Stomach (tissue), 9 donors: Measurements from ENCODE around the gene FAM20C. TPM values are rescaled to one million over a fixed set of nuclear protein-coding genes. Genes with fewer than 3 reads are reported as not detected.

Experiments used
- DNase-seq, 2 donors: peaks; one replicate each; pipeline versions ENCODE4 v3.0.0 to v3.0.0-alpha.2; 2013 to 2019
- H3K27ac ChIP-seq, 5 donors: fragments of 200-600 bp in 4 of 5; sonication (generic) in 4 of 5; one replicate each; pipeline ENCODE4 v1.5.1; 2013 to 2019; ENCODE audit warnings: mild to moderate bottlenecking in 1 of 5, moderate library complexity in 1 of 5
- H3K27me3 ChIP-seq, 3 donors: fragments of 200-600 bp; sonication (generic); one replicate each; pipeline ENCODE4 v1.5.1; 2017 to 2019; ENCODE audit warnings: mixed run types in 1 of 3
- H3K36me3 ChIP-seq, 4 donors: fragments of 200-600 bp; sonication (generic); 1 replicate in 3 of 4; 2 replicates in 1 of 4; pipeline ENCODE4 v1.5.1; 2016 to 2019
- H3K4me1 ChIP-seq, 4 donors: fragments of 200-600 bp; sonication (generic); one replicate each; pipeline ENCODE4 v1.5.1; 2016 to 2019
- H3K4me3 ChIP-seq, 4 donors: fragments of 200-600 bp; sonication (generic) in 3 of 4; one replicate each; pipeline ENCODE4 v1.5.1; 2016 to 2019; ENCODE audit warnings: mild to moderate bottlenecking in 1 of 4
- H3K9me3 ChIP-seq, 4 donors: fragments of 200-600 bp; sonication (generic); one replicate each; pipeline ENCODE4 v1.5.1; 2016 to 2019
- CTCF ChIP-seq, 7 experiments: fragments of 450-650 bp in 4 of 7; fragments of 200-600 bp in 3 of 7; sonication (generic) in 3 of 7; IDR thresholded peaks; one replicate each; pipeline ENCODE4 v1.5.1; 2016 to 2019; ENCODE audit warnings: antibody characterized with exemption in 7 of 7, control low read depth in 2 of 7, mild to moderate bottlenecking in 1 of 7
- EP300 ChIP-seq: sonication (generic); formaldehyde crosslinking; IDR thresholded peaks from one replicate; pipeline ENCODE4 v1.6.1; 2017; ENCODE audit warnings: antibody characterized with exemption
- POLR2A ChIP-seq, 4 donors: fragments of 450-650 bp; IDR thresholded peaks; one replicate each; pipeline ENCODE4 v1.6.1; 2016; ENCODE audit warnings: antibody characterized with exemption in 4 of 4, control low read depth in 2 of 4, mild to moderate bottlenecking in 1 of 4, moderate library complexity in 1 of 4
- POLR2AphosphoS5 ChIP-seq, 3 donors: sonication (generic); formaldehyde crosslinking; IDR thresholded peaks; one replicate each; pipeline ENCODE4 v1.6.1; 2016; ENCODE audit warnings: antibody characterized with exemption in 3 of 3
- WGBS, 5 donors: extraction: QIAGEN DNeasy Blood & Tissue Kit in 3 of 5; methylation state at CpG; one replicate each; pipeline versions ENCODE4 v1.1.5 to v1.1.7; 2013 to 2018; 5-methylcytosine and 5-hydroxymethylcytosine counted together
- intact Hi-C: fragments of 100-400 bp; cut with DNase I; formaldehyde crosslinking; loops from one replicate; pipeline ENCODE4 v1.15.1; 2023; ENCODE audit warnings: low total_unique reads
- polyA plus RNA-seq, 3 donors: library from polyadenylated mRNA; stranded (reverse); fragments of 200-250 nt; gene quantifications; one replicate each; pipeline ENCODE4 v1.2.3, GENCODE V29; 2013
- total RNA-seq, 5 donors: library from RNA; depleted of rRNA; stranded (reverse); fragments of >200 nt; gene quantifications; one replicate each; pipeline versions ENCODE4 v1.1.0 to v1.2.3, GENCODE V29; 2014 to 2016
- donor health status: healthy with polysubstance abuse.
- donor health status: Bipolar disorder and iron deficiency.
- donor health status: healthy.

Gene FAM20C
- total and polyA plus RNA-seq, 8 donors: 19.1 to 89.8 (median 34.5) TPM

- DNase-seq: no peak
- TF ChIP-seq POLR2A (IDR thresholded peaks at IDR 0.05) (no peak), POLR2AphosphoS5 (IDR thresholded peaks at IDR 0.05) (no peak), EP300 (no peak), CTCF (IDR thresholded peaks at IDR 0.05) (no peak)
- H3K9me3 ChIP-seq: no peaks in the 10 kb centered on the region
- no peaks in the 10 kb centered on the region for H3K27me3 ChIP-seq
- no peak overlapping the region for H3K4me3 ChIP-seq
- intact Hi-C loops: no loop called here
- H3K36me3 ChIP-seq: no peaks in the 10 kb centered on the region
- peaks cover 36 to 63% (median 41%) of the 10 kb centered on the region in 4 donors for H3K4me1 ChIP-seq
- peak overlapping the region; percentile 3 to 88 (median 81) for H3K27ac ChIP-seq
- 86 to 93% (median 92%) methylated on average over 12 to 15 of the region's 15 CpGs for WGBS, 5 donors
Observed at GRCh38 chr7:144454-144826, 47.9 kb upstream of the FAM20C start.

GRCh38 chr7:145863-146262, 46.5 kb upstream of the FAM20C start:
- H3K4me1 ChIP-seq: peaks cover 47 to 69% (median 52%) of the 10 kb centered on the region in 4 donors
- H3K27me3 ChIP-seq: no peaks in the 10 kb centered on the region
- H3K36me3 ChIP-seq: no peaks in the 10 kb centered on the region
- TF ChIP-seq CTCF (IDR thresholded peaks at IDR 0.05) (no peak), EP300 (no peak), POLR2A (IDR thresholded peaks at IDR 0.05) (no peak), POLR2AphosphoS5 (IDR thresholded peaks at IDR 0.05) (no peak)
- 37 to 55% (median 40%) methylated on average over 4 of the region's 4 CpGs for WGBS, 5 donors
- intact Hi-C loops: no loop called here
- no peak overlapping the region for H3K27ac ChIP-seq
- H3K4me3 ChIP-seq: no peak overlapping the region
- no peaks in the 10 kb centered on the region for H3K9me3 ChIP-seq
- DNase-seq: no peak

GRCh38 chr7:148543-148931, 43.8 kb upstream of the FAM20C start:
- intact Hi-C loops: no loop called here
- TF ChIP-seq POLR2A (IDR thresholded peaks at IDR 0.05) (no peak), POLR2AphosphoS5 (IDR thresholded peaks at IDR 0.05) (no peak), CTCF (IDR thresholded peaks at IDR 0.05) (no peak), EP300 (no peak)
- H3K27ac ChIP-seq: peak overlapping the region in 4 of 5 donors; percentile 93 to 97 (median 94)
- DNase-seq: no peak
- H3K4me3 ChIP-seq: peak overlapping the region; percentile 42 to 56 (median 48)
- H3K4me1 ChIP-seq: peaks cover 27 to 43% (median 30%) of the 10 kb centered on the region in 4 donors
- no peaks in the 10 kb centered on the region for H3K36me3 ChIP-seq
- H3K27me3 ChIP-seq: no peaks in the 10 kb centered on the region
- no peaks in the 10 kb centered on the region for H3K9me3 ChIP-seq
- 62 to 74% (median 73%) methylated on average over 5 of the region's 5 CpGs for WGBS, 5 donors

GRCh38 chr7:148932-149790, 43.2 kb upstream of the FAM20C start:
- H3K27me3 ChIP-seq: no peaks in the 10 kb centered on the region
- H3K27ac ChIP-seq: peak overlapping the region; percentile 93 to 97 (median 94)
- H3K4me1 ChIP-seq: peaks cover 21 to 36% (median 24%) of the 10 kb centered on the region in 4 donors
- WGBS, 5 donors: 0 to 1% (median 1%) methylated on average over 67 to 74 of the region's 74 CpGs
- H3K4me3 ChIP-seq: peak overlapping the region; percentile 42 to 56 (median 48)
- peak; percentile 98 to 100 for DNase-seq
- no peaks in the 10 kb centered on the region for H3K36me3 ChIP-seq
- TF ChIP-seq CTCF (IDR thresholded peaks at IDR 0.05) (peak in 1 of 7 experiments; percentile 5), EP300 (no peak), POLR2AphosphoS5 (IDR thresholded peaks at IDR 0.05) (peak; percentile 62 to 94 (median 91)), POLR2A (IDR thresholded peaks at IDR 0.05) (peak in 2 of 4 donors; percentile 16 to 86)
- H3K9me3 ChIP-seq: no peaks in the 10 kb centered on the region
- intact Hi-C loops: no loop called here
